Transverse colon (tissue), 3 donors: ENCODE measurements around the gene WDR31.

Experiments
- EP300 ChIP-seq: sonication (generic); formaldehyde crosslinking; IDR thresholded peaks from one replicate; pipeline ENCODE4 v1.6.1; 2017; ENCODE audit warnings: antibody characterized with exemption, low read depth
- POLR2A ChIP-seq: fragments of 450-650 bp; IDR thresholded peaks from one replicate; pipeline ENCODE4 v1.6.1; 2016; ENCODE audit warnings: antibody characterized with exemption, mild to moderate bottlenecking, moderate library complexity
- TF ChIP-seq, protein P1 (sequence below), 5 experiments: fragments of 200-600 bp in 3 of 5; fragments of 450-650 bp in 2 of 5; sonication (generic) in 3 of 5; IDR thresholded peaks; 1 replicate in 2 of 5; 2 replicates in 3 of 5; pipeline ENCODE4 v1.5.1; 2016 to 2017; ENCODE audit warnings: antibody characterized with exemption in 5 of 5, inconsistent platforms in 3 of 5, mild to moderate bottlenecking in 2 of 5, moderate library complexity in 1 of 5

DNA sequence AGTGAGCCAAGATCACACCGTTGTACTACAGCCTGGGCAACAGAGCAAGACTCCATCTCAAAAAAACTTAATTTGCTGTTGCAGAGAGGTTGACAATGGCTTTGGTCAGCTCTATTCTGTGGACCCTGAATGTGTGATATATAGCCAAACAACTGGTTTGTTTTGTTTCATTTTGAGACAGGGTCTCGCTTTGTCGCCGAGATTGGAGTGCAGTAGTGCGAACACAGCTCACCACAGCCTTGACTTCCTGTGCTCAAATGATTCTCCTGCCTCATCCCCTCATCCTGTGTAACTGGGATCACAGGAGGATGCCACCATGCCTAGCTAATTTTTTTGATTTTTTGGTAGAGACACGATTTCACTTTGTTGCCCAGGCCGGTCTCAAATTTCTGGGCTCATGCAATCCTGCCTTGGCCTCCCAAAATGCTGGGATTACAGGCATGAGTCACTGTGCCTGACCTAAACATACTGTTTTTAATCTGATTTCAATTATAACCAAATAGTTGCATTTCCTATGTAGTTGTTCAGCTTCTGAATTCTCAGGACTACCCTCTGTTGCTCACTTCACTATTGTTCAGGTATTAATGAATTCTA is 46.7 kb downstream of the WDR31 start:
- TF ChIP-seq, protein P1, sequence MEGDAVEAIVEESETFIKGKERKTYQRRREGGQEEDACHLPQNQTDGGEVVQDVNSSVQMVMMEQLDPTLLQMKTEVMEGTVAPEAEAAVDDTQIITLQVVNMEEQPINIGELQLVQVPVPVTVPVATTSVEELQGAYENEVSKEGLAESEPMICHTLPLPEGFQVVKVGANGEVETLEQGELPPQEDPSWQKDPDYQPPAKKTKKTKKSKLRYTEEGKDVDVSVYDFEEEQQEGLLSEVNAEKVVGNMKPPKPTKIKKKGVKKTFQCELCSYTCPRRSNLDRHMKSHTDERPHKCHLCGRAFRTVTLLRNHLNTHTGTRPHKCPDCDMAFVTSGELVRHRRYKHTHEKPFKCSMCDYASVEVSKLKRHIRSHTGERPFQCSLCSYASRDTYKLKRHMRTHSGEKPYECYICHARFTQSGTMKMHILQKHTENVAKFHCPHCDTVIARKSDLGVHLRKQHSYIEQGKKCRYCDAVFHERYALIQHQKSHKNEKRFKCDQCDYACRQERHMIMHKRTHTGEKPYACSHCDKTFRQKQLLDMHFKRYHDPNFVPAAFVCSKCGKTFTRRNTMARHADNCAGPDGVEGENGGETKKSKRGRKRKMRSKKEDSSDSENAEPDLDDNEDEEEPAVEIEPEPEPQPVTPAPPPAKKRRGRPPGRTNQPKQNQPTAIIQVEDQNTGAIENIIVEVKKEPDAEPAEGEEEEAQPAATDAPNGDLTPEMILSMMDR (IDR thresholded peaks at IDR 0.05), result no peak
- TF ChIP-seq EP300 (no peak), POLR2A (no peak)
